ENCODE results near the gene MLLT1.

Gene MLLT1

GRCh38 chr19:6219147-6219525 is 60.6 kb downstream of the MLLT1 start:
- DNase-seq (ENCODE audit: low spot score) (peak; percentile 29), ATAC-seq (ENCODE audit: low read depth) (no peak)
- peaks cover 16% of the 10 kb centered on the region; the same call in 1 of the 2 replicates for H3K36me3 ChIP-seq (ENCODE audit: low read depth)
- peaks cover 6% of the 10 kb centered on the region for H3K4me1 ChIP-seq (ENCODE audit: insufficient read depth, poor library complexity, severe bottlenecking)
- no peak overlapping the region for H3K4me3 ChIP-seq (ENCODE audit: severe bottlenecking)
- no peaks in the 10 kb centered on the region for H3K9me3 ChIP-seq (ENCODE audit: severe bottlenecking)
- no peaks in the 10 kb centered on the region for H3K27me3 ChIP-seq (ENCODE audit: insufficient read depth, poor library complexity, severe bottlenecking)
- no peak overlapping the region for H3K27ac ChIP-seq (ENCODE audit: poor library complexity, severe bottlenecking)
- TF ChIP-seq CTCF (IDR thresholded peaks at IDR 0.05; ENCODE audit: poor library complexity, severe bottlenecking) = no peak

- Histone ChIP-seq H3K9me3 (ENCODE audit: severe bottlenecking) (no peaks in the 10 kb centered on the region), H3K4me3 (ENCODE audit: severe bottlenecking) (no peak overlapping the region), H3K27me3 (ENCODE audit: insufficient read depth, poor library complexity, severe bottlenecking) (no peaks in the 10 kb centered on the region), H3K4me1 (ENCODE audit: insufficient read depth, poor library complexity, severe bottlenecking) (peaks cover 6% of the 10 kb centered on the region), H3K27ac (ENCODE audit: poor library complexity, severe bottlenecking) (no peak overlapping the region), H3K36me3 (ENCODE audit: low read depth) (peaks cover 16% of the 10 kb centered on the region; the same call in 1 of the 2 replicates)
- TF ChIP-seq CTCF (IDR thresholded peaks at IDR 0.05; ENCODE audit: poor library complexity, severe bottlenecking) = peak; percentile 76
- ATAC-seq (ENCODE audit: low read depth) = peak; percentile 59
- peak; percentile 70 for DNase-seq (ENCODE audit: low spot score)
Measured at GRCh38 chr19:6218491-6219146, 61.2 kb downstream of the MLLT1 start.

GRCh38 chr19:6217752-6218334 is 61.9 kb downstream of the MLLT1 start:
- TF ChIP-seq CTCF (IDR thresholded peaks at IDR 0.05; ENCODE audit: poor library complexity, severe bottlenecking) = no peak
- DNase-seq (ENCODE audit: low spot score) (peak; percentile 26), ATAC-seq (ENCODE audit: low read depth) (no peak)
- H3K27me3 ChIP-seq (ENCODE audit: insufficient read depth, poor library complexity, severe bottlenecking) = no peaks in the 10 kb centered on the region
- no peak overlapping the region for H3K4me3 ChIP-seq (ENCODE audit: severe bottlenecking)
- no peak overlapping the region for H3K27ac ChIP-seq (ENCODE audit: poor library complexity, severe bottlenecking)
- H3K4me1 ChIP-seq (ENCODE audit: insufficient read depth, poor library complexity, severe bottlenecking) = peaks cover 3% of the 10 kb centered on the region
- H3K36me3 ChIP-seq (ENCODE audit: low read depth) = peaks cover 16% of the 10 kb centered on the region; the same call in 1 of the 2 replicates
- H3K9me3 ChIP-seq (ENCODE audit: severe bottlenecking) = no peaks in the 10 kb centered on the region

GRCh38 chr19:6216996-6217751 is 62.6 kb downstream of the MLLT1 start:
- Histone ChIP-seq H3K4me1 (ENCODE audit: insufficient read depth, poor library complexity, severe bottlenecking) (no peaks in the 10 kb centered on the region), H3K36me3 (ENCODE audit: low read depth) (peaks cover 16% of the 10 kb centered on the region; the same call in 1 of the 2 replicates), H3K27ac (ENCODE audit: poor library complexity, severe bottlenecking) (no peak overlapping the region), H3K4me3 (ENCODE audit: severe bottlenecking) (no peak overlapping the region), H3K27me3 (ENCODE audit: insufficient read depth, poor library complexity, severe bottlenecking) (no peaks in the 10 kb centered on the region), H3K9me3 (ENCODE audit: severe bottlenecking) (no peaks in the 10 kb centered on the region)
- no peak for ATAC-seq (ENCODE audit: low read depth)
- TF ChIP-seq CTCF (IDR thresholded peaks at IDR 0.05; ENCODE audit: poor library complexity, severe bottlenecking) = no peak
- peak; percentile 34 for DNase-seq (ENCODE audit: low spot score)
